GM21367 (cell line): ENCODE data around the gene TMEM232.
A peak's percentile ranks its signal among the peaks of the same experiment; 100 is the strongest.
"Not testable (repeated sequence)": the region's sequence is repeated elsewhere in the genome, so short reads cannot be mapped to it uniquely, and the experiment has no call there.

Source experiments
- ATAC-seq: cut with Tn5 transposase; IDR thresholded peaks from one replicate; pipeline ENCODE4 v1.9.1; 2021; ENCODE audit not compliant: unreplicated experiment

Gene TMEM232

DNA sequence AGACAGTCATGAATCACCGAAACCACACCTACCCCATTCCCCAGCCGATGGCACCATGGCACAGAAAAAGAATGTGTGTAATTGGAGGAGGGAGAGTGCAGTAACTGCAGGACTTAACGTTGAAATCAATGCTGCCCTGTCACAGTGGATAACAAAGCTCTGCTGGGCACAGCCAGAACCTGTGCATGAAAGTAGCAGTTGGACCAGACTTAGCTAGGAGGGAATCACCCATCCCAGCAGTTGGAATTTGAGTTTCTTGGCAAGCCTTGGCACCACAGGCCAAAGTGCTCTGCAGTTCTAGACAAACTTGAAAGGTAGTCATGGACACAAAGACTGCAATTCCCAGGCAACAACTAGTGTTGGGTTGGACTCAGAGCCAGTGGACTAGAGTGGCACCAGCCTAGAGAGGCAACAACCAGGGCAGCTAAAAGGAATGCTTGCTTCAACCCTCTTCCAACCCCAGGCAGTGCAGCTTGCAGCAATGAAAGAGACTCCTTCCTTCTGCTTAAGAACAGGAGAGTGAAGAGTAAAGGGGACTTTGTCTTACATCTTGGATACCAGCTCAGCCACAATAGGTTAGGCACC lies 19.1 kb downstream of the TMEM232 start:
- ATAC-seq: no peak

DNA sequence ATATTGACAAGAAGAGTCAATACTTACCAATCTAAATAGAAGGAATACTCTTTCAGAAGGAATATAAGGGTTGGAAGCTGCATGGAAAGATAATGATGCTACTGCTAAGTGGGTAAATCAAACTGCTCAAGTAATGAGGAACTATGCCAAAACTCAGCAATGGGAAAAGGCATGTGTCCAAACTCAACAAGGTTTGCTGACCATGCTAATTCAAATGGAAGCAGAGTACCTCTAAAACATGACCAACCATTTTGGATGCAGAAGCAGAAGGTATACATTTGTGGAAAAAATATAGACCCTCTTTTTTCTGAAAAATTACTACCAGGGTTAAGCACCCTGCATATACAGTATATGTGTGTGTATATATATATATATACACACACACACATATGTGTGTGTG lies 21.1 kb downstream of the TMEM232 start:
- no peak for ATAC-seq

GRCh38 chr5:110703481-110703880 lies 23.0 kb downstream of the TMEM232 start:
- no peak for ATAC-seq

GRCh38 chr5:110702704-110703103 lies 23.8 kb downstream of the TMEM232 start:
- no peak for ATAC-seq

- ATAC-seq: no peak
These were observed 24.2 kb downstream of the TMEM232 start for GRCh38 chr5:110702300-110702699.

DNA sequence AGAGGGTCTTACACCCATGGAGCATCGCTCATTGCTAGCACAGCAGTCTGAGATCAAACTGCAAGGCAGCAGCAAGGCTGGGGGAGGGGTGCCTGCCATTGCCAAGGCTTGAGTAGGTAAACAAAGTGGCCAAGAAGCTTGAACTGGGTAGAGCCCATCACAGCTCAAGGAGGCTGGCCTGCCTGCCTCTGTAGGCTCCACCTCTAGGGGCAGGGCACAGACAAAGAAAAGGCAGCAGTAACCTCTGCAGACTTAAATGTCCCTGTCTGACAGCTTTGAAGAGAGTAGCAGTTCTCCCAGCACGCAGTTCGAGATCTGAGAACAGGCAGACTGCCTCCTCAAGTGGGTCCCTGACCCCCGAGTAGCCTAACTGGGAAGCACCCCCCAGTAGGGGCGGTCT lies 33.8 kb downstream of the TMEM232 start:
- ATAC-seq: not testable (repeated sequence)

- ATAC-seq: not testable (repeated sequence)
These were observed 35.9 kb downstream of the TMEM232 start for GRCh38 chr5:110690587-110690986.

DNA sequence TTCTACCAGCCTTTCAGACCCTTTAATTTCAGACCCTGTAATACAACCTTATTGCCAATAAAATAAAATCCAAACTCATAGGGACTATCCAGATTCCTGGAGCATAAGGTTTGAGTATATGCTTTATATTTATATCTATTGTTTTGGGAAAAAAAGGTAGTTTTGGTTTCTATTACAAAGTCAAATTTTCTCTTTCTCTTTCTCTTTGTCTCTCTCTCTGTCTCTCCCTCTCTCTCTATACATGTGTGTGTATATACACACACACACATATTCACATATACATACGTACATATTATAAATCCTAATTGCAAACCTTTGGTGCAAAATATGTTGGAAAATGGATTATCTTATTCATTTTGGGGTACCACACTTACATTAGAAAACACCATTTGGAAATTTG lies 39.0 kb downstream of the TMEM232 start:
- ATAC-seq: no peak

DNA sequence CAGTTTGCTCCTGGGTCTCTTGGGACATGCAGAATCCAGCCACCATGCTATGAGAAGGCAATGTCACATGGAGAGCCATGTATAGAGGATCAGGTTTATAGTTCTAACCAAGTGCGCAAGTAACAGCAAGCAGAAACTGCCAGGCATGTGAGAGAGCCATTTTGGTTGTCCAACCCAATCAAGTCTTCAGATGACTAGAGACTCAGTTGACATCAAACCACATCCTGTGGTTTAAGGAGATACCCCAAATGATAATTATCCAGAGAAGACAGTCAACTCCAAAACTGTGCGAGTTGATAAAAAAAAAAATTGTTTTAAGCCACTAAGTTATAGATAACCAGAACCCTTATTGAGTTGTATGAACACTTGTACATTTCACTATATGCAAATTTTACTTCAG lies 40.2 kb downstream of the TMEM232 start:
- ATAC-seq: no peak

DNA sequence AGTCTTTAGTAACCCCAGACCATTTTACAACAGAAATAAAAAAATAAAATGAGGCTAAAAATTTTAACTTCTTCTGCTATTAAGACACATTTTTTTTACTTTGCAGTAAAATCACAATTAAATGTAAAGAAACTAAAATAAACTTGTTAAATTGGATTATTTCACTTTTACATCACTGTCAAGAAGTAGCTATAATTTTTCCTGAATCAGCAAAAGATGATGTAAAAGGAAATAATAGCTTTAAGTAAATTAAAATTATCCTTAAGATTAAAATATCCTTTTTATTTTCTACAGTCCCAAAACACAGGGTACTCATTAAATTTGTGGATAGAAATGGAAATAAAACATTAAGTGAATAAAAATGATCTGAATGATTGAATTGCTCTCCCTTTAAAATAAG lies 44.5 kb downstream of the TMEM232 start:
- ATAC-seq: no peak

- no peak for ATAC-seq
These were observed 45.4 kb downstream of the TMEM232 start for GRCh38 chr5:110681109-110681508.

GRCh38 chr5:110676554-110676953 lies 49.9 kb downstream of the TMEM232 start:
- ATAC-seq: not testable (repeated sequence)

- ATAC-seq: no peak
These were observed 61.2 kb downstream of the TMEM232 start for GRCh38 chr5:110665184-110665726.

- ATAC-seq: peak; percentile 95
These were observed 62.9 kb downstream of the TMEM232 start for GRCh38 chr5:110663525-110663924.

GRCh38 chr5:110658006-110658405 lies 68.5 kb downstream of the TMEM232 start:
- no peak for ATAC-seq

- ATAC-seq: no peak
These were observed 73.1 kb downstream of the TMEM232 start for GRCh38 chr5:110653231-110653970.

DNA sequence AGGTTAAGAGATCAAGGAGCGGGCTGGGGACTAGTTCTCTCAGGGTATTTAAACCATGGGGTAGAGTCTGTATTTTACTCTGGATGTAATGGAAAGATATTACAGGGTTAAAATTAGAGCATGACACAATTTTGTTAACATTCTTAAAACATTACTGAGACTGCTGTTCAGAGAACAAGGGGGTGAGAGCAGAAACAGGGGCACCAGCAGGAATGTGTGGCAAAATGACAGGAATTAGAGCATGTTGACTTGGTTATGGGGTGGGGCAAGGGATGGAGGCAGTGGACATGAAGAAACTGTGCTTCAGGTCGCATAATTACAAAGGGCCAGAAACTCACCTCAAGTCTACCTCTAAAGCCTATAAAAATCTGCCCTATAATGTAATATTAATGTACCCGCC lies 75.0 kb downstream of the TMEM232 start:
- no peak for ATAC-seq

DNA sequence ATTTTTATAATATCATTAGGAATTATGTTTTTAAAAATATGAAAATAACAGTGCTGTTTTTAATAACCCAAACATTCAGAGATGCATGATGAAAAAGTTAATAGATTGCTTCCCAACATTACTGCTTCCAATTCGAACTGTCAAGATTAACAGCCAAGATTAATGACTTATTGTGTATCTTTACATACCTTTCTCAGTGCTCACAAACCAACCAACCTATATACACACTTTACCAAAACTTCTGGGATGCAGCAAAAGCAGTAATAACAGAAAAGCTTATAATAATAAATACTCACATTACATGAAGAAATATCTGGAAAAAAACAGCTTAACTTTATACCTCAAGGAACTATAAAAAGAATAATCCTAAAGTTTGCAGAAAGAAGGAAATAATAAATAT lies 82.1 kb downstream of the TMEM232 start:
- ATAC-seq: no peak

GRCh38 chr5:110638970-110639902 lies 87.2 kb downstream of the TMEM232 start:
- no peak for ATAC-seq

GRCh38 chr5:110634475-110634874 lies 92.0 kb downstream of the TMEM232 start:
- ATAC-seq: peak; percentile 44

DNA sequence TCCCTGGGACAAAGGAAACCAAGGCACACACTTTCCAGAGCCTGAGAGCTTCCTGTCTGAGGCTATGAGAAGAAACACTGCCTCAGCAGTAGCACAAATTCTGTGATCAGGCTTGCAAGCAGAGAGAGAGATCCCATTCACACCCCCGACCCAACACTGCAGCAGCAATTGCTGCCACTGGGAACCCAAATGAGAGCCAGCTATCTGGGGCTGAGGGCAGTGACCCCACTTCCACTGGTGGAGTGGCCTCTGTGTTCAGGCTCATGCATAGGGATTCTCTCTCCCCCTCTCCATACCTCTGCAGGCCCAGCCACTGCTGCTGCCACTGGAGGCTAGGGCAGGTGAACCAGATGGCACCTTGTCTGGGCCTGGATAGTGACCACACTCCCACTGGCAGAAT lies 95.2 kb downstream of the TMEM232 start:
- no peak for ATAC-seq
